ENCODE data around the gene GABRB1.
A peak's percentile ranks its signal among the peaks of the same experiment; 100 is the strongest.

GABRB1 gene
- total RNA-seq = 0 reads per million in 2 experiments

DNA sequence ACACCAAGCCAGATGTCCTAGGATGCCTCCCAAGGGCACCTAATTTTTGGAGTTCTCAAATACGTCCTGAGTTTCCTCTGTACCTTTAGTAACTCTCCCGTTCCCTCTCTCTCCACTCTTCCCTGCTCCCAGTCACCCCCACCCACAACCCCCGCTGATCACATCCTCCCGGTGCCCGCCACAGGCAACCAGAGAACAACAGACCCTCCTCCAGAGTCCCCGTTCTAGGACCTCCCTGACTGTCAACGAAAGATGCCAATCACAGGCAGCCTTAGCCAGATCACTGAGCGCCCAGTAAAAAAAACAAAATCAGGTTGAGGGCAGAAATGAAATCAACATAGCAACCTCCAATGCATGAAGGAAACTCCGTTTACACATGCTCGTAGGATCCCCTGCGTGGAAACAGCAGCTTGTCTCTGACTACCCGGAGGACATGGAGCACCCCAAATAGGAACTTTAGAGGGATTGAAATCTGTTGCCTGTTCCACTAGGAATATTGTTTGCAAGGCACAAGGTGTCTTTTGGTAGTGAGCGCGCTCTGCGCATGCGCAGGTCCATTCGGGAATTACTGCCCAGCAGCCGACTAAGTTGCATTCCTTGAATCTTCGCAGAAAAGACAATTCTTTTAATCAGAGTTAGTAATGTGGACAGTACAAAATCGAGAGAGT, at the start of gene GABRB1:
TSS of gene GABRB1 (plus strand) at position 557 of the 668 bp plus-strand sequence.
- DNase-seq (ENCODE audit: low read depth) = no peak

DNA sequence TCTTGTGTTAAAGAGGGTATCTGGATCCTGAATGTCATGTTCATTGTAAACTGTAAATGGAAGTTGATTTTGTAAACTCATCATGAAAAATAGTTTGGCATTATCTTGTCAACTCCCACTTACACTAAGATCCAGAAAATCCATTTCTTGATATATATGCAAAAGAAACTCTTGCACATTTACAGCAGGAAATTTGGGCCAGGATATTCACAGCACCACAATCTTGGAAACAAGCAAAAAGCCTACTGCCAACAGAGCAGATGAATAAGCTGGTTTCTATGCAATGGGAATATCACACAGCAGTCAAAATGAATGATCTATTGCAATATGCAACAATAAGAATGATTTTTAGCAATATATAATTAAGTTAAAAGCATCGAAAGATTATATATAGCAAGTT, 46.6 kb upstream of the GABRB1 start:
- no peak for DNase-seq (ENCODE audit: low read depth)

DNA sequence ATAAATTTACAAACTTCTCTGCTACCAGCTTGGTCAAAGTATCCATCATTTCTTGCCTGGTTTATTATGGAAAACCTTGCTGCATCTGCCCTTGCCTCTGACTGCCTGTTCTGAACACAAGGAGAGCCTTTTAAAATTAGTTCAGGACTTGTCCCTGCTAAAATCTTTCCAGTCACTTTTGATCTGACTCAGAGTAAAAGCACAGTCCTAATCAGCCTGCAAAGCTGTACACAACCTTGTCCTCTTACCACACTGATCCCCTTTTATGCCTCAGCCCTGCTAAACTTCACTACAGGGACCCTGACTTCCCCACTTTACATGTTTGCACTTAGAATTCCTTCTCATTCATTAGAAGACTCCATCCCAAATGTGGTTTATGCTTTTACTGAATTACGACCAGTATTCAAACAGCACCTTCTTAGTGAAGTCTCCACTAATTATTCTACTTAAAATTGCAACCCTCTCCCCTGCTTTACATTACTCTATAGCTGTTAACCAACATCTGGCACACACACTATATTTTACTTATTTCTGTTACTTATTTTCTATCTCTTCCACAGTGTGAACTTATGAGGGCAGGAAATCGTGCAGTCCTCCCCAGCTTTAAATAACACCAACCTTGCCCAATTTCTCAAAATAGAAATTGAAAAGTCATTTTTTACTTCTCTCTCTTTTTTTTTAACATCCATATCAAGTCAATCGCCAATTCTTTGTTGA, 44.3 kb upstream of the GABRB1 start:
- DNase-seq (ENCODE audit: low read depth) = no peak

DNA sequence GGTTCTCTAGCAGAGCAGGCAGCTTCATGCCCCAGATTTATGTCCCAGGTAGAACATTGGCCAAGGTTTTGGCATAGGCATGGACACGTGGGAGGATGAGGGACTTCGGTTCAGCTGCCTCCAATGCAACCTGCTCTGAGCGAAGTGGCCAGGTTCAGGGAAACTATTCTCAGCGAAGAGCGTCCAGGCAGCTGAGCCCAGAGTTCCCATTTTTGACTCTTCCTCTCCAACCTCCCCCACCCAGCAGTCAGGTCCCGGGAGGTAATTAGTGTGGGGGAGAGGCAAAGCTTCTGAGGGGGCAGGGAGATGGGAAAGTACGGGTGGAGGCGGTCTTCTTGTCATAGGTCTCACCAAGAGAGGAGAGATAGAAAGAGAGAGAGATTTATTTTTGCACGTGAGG, 39.0 kb upstream of the GABRB1 start:
- no peak for DNase-seq (ENCODE audit: low read depth)

DNA sequence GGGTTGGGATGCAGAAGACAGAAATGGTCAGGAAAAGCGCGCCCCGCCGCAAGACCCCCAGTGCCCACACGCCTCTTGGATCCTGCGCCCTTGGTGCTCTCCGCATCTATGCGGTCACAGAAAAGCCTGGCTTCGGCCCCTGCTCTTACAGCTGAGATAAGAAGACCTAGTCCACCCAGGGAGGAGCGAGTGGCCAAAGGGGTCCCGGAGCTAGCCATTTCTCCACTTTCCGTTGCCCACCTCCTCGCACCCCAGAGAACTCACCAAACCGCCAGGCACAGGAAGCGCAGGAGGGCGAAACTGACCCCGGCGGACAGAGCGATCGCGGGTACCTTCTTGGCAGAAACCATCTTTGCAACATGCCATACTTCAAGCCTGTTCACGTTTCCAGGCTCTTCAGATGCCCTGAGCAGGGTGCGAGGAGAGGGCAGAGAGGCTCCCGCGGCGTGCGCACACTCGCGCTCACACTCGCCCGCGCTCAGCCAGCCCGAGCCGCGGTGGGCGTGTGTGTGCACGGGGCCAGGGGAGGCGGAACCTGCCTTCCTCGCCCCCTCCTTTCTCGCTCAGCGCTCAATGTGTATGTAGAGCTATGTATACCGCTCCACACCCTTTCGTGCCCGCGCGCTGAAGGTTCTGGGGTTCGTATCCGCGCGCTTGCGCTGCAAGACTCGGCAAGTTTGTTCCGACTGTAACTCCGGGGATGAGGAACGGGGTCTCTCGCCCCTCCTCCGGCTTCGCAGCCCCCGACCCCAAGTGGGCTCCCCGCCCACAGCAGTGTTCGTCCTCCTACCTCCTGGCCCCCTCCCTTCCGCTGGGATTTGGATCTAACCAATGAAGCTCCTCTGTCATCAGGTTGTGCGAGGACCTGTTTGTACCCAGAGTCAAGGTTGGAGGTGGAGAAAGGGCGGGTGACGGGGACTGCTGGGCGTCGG, 38.0 kb upstream of the GABRB1 start, which contains the start of gene GABRA4:
TSS of gene GABRA4 (minus strand) at position 507 of the 932 bp plus-strand sequence. CDS start at position 350, 157 bp downstream.
- DNase-seq (ENCODE audit: low read depth) = no peak

DNA sequence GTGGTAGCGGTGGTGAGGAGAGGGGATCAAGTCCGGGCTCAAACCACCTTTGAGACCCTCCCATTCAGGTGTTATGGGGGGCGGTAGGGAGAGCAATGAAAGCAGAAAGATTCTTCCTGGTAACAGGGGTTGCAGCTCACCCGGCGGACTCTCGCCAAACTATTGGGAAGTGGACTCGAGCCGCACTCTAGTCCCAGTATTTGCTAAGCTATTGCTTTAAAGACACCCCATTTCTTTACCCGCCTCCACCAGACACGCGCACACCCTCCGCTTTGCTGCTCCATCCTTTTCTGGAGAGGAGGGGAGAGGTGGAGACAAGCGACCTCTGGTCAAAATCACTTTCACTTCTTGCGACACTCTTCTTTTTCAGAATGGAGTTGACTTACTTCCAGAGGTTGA, 37.4 kb upstream of the GABRB1 start:
- no peak for DNase-seq (ENCODE audit: low read depth)

- DNase-seq (ENCODE audit: low read depth) = no peak
These were observed 31.8 kb upstream of the GABRB1 start for GRCh38 chr4:46999566-46999965.

DNA sequence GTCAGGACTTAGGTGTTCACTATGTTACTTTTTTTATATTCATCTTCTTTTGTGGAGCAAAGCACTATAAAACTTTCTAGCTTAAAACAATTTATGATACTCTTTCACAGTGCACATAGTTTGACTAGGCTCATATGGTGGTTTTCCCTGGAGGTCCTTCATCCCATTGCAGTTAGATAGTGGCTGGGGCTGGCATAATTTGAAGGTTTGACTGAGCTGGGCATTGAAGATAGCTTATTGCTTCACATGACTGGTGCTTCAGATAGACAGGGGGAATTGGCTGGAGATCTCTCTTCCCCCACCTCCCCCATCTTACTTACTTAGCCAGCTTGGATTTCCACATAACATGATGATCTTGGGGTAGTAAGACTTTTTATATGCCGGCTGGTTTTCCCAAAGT, 31.0 kb upstream of the GABRB1 start:
- DNase-seq (ENCODE audit: low read depth) = no peak

GRCh38 chr4:47002580-47002979, 28.8 kb upstream of the GABRB1 start:
- DNase-seq (ENCODE audit: low read depth) = no peak

GRCh38 chr4:47010347-47010911, 20.9 kb upstream of the GABRB1 start:
- no peak for DNase-seq (ENCODE audit: low read depth)

- no peak for DNase-seq (ENCODE audit: low read depth)
These were observed 20.4 kb upstream of the GABRB1 start for GRCh38 chr4:47010912-47011446.

GRCh38 chr4:47012676-47013075, 18.7 kb upstream of the GABRB1 start:
- DNase-seq (ENCODE audit: low read depth) = no peak

DNA sequence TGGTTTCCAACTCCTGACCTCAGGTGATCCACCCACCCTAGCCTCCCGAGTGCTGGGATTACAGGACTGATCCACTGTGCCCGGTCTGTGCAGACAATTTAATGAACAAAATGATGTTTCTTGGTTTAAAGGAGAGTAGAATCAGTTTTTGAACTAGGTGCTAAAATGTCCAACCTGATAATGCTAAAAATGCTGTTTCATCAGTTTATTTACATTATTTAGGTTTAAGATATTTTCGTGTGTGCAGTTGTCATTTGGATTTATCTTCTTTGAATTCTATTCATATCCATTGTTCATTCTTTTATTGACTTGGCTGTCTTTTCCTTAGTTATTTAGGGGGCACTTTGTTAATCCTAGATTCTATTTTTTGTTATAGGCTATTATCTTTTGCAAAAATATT, 18.0 kb upstream of the GABRB1 start:
- DNase-seq (ENCODE audit: low read depth) = no peak

GRCh38 chr4:47017081-47017480, 14.3 kb upstream of the GABRB1 start:
- DNase-seq (ENCODE audit: low read depth) = no peak

DNA sequence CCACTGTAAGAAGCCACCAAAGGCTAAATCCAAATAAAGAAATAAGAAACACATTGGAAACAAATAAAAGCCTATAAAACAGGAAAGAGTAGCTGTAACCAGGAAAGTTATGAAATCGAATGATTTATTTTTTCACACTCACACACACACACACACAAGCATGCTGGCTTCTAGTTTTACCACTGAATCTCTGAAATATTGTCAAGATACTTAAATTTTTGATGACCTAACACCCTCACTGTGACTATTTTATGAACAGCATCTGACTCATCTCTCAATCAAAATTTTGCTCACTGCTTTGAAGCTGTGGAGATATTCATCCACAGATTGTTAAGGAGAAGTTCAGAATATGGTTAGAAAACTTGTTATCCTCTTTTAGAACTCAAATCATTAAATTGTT, 13.9 kb upstream of the GABRB1 start:
- no peak for DNase-seq (ENCODE audit: low read depth)

- no peak for DNase-seq (ENCODE audit: low read depth)
These were observed 511 bp downstream of the GABRB1 start for GRCh38 chr4:47031751-47032404.

DNA sequence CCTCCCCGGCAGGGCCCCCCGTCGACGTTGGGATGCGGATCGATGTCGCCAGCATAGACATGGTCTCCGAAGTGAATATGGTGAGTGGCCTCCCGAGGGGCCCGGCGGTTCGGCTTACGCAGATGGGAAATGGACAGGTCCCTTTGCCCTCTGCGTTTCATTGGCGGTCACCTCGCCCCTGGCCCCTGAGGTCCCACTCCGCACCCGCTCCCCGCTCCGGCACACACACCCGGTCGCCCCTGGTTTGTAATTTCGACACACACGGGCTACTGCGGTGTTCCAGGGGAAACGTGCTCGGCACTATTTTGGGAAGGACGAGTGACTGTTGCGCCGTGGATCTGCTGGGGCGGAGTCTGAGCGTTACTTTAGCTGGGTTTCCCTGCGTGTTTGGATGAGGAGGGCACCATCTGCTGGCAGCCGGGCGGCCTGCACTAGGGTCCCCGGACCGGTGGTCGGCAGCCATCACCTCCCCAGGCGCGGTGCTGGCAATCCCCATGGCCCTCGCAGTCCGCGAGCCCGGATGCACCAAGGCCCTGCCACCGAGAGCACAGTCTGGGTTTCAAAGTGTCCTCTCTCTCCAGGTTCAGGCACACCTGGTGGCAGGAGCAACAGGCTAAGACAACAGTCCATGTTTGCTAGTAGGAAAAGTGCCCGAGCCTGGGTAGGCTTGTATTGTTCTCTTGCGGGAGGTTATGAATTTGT, 1.2 kb downstream of the GABRB1 start:
- DNase-seq (ENCODE audit: low read depth) = peak; percentile 25

DNA sequence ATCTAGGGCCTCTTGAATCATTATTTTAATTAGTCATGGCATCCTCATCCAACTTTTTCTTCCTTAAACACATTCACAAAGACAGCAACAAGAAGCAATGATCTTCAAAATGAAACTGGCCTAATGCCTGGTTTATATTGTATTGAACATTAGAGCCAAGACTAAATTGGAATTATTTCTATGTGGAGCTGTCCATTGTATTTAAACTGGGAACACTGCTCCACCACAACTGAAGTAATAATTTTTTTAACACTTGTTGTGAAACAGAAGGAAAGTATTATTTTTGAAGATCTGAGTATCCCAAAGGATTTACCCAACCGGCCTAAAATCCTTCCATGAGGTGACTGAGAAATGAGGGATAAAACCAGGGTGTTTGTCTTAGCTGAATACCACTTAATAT, 6.9 kb downstream of the GABRB1 start:
- no peak for DNase-seq (ENCODE audit: low read depth)

DNA sequence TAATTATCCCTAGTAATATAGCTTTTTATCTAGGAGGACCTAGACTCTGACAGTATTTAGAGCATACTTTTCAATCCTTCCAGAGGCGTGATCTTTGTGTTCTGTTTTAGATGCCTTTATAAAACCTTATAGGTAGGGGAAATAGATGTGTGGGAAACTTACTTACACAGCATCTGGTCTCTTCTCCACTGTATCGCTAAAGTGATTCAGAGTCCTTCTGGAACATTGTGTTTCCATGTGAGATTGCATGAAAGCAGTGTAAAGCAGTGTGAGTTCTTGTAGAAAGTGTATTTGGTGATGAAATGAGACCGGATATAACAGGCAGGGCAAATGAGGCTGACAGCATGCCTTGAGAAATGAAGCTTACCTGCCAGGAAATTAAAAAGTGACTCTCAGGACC, 9.5 kb downstream of the GABRB1 start:
- no peak for DNase-seq (ENCODE audit: low read depth)

- no peak for DNase-seq (ENCODE audit: low read depth)
These were observed 12.5 kb downstream of the GABRB1 start for GRCh38 chr4:47043821-47044220.

GRCh38 chr4:47045261-47045660, 13.9 kb downstream of the GABRB1 start:
- DNase-seq (ENCODE audit: low read depth) = no peak
